ENCODE measurements around the gene PLIN5.

The PLIN5 gene, protein sequence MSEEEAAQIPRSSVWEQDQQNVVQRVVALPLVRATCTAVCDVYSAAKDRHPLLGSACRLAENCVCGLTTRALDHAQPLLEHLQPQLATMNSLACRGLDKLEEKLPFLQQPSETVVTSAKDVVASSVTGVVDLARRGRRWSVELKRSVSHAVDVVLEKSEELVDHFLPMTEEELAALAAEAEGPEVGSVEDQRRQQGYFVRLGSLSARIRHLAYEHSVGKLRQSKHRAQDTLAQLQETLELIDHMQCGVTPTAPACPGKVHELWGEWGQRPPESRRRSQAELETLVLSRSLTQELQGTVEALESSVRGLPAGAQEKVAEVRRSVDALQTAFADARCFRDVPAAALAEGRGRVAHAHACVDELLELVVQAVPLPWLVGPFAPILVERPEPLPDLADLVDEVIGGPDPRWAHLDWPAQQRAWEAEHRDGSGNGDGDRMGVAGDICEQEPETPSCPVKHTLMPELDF

DNA sequence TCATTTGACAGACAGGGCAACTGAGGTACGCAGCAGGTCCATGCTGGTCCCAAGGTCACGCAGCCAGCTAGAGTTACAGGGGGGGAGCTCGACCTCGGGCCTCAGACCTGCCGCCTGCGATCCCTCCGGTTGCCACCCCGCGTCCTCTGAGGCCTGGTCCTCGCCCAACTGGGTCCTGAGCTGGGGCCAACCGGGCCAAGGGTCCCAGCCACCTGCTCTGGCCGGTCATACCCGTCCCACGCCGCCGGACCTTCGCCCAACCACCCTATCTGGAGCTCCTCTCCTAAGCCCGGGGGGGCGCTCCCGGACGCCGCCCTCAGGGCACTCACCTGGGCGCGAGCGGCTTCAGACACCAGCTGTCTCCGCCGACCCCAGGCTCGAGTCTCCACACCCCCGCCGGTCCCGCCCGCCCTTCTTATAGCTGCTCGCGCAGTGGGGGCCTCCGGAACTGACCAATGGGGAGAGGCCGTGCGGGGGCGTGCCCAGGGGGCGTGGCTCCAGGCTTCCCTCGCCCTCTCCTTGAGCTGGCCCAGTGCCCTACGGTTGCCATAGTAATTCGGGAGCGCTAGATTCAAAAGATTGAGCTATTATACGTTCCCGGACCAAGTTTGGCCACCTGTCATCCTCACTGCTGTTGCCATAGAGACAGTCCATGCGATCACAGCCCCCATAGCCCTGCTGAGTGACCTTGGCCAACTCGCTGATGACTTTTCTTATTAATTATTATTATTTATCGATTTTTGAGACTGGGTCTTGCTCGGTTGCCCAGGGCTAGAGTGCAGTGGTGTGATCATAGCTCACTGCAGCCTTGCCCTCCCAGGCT is at the start of gene PLIN5:
Gene PLIN5 (minus strand): TSS at position 389 of the 823 bp plus-strand sequence. CDS start 1,150 bp downstream, outside the sequence.
- DNase-seq (ENCODE audit: low spot score) = no peak

GRCh38 chr19:4583961-4584669 is 49.1 kb upstream of the PLIN5 start:
- no peak for DNase-seq (ENCODE audit: low spot score)

DNA sequence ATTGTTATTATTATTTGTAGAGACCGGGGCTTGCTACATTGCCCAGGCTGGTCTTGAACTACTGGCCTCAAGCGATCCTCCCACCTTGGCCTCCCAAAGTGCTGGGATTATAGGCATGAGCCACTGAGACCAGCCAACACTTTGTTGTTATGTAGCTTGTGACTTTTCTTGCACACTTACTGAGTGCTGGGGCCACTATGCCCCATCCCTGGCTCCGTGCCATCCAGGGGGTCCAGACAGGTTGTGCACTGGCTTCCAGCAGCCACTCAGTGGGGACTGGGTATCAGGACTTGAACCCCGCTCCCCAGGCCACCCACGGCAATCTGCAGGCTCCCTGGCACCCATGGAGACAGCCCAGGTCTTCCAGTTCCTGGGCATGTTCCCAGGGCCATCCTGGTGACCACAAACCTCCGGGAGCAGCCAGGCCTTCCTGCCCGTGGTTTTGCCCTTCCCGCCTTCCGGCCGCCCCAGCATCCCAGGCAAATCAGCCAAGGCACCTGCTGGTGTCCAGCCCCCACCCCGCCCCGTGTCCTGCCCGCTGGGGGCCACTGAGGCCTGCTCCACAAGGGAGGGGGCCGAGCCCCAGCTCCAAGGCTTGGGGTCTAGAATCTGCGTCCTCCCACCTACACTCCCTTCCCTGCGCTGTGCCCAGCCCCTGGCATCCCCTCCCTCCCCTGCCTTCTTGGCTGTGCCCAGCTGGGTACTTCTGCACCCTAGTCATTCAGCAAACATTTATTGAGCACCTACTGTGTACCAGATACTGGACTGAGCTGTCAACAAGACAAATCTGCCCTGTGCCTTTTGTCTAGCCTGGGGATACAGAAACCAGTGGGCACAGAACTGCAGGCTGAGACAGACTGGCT is 48.2 kb upstream of the PLIN5 start:
- no peak for DNase-seq (ENCODE audit: low spot score)

- peak; percentile 45 for DNase-seq (ENCODE audit: low spot score)
Measured at GRCh38 chr19:4581666-4582553, 46.9 kb upstream of the PLIN5 start.

DNA sequence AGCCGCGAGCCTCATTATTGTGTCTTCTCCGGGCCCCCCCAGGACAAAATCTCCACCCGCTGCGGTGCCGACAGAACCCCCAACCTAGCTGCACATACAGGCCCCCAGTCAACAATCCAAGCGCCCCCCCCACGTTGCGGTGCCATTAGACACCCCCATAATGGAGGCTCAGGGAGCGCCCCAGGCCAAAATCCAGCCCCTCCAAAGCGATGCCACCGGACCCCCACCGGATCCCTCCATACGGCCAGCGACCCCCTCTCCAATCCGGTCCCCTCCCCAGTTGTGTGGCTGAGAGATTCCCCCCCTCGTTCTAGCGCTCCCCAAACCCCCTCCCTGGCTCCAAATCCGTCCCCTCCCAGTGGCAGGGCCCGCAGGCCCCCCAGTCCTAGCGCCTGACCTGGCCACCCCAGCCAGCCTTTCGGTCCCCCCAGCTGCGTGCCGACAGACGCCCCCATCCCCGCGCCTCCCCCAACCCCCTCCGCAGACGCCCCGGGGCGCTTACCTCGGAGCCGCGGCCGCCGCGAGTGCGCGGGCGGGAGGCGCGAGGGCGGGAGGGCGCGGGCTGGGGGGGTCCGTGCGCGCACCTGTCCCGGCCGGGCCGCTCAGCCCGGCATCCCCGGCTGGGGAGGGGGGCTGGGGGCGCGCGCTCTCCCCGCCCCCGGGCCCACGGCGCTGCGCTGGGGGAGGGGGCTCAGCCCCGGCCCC is 46.1 kb upstream of the PLIN5 start:
- no peak for DNase-seq (ENCODE audit: low spot score)

GRCh38 chr19:4580021-4580901 is 45.2 kb upstream of the PLIN5 start:
- no peak for DNase-seq (ENCODE audit: low spot score)

GRCh38 chr19:4579389-4579788 is 44.4 kb upstream of the PLIN5 start:
- no peak for DNase-seq (ENCODE audit: low spot score)

DNA sequence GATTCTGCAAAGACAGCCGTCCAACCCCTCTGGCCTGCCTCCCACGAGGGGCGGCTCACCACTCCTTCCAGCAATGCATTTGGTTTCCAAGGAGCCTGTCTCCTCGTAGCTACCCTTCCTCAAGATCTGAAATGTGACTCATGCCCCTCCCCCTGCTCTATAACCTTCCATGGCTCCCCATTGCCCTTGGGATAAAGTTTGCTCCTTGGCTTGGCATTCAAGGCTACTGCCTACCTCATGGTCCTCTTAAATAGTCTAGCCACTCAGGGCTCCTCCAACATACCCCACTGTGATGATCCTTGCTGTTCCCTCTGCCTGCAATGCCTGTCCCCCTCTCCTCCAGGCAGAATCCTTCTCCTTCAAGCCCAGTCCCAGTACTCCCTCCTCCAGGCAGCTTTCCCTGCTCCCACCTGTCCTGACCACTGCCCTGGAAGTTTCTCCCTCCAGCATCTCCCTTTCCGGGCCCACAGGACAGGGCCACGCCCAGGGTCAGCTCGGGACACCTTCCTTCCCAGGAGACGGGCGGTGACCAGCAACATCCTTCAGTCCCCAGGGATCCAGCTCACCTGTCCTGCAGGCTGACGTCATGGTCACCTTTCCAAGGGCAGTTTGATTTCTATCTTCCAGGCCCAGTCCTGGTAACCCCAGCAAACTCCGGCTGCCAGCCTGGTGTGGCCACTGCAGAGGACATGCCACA is 43.7 kb upstream of the PLIN5 start:
- no peak for DNase-seq (ENCODE audit: low spot score)

DNA sequence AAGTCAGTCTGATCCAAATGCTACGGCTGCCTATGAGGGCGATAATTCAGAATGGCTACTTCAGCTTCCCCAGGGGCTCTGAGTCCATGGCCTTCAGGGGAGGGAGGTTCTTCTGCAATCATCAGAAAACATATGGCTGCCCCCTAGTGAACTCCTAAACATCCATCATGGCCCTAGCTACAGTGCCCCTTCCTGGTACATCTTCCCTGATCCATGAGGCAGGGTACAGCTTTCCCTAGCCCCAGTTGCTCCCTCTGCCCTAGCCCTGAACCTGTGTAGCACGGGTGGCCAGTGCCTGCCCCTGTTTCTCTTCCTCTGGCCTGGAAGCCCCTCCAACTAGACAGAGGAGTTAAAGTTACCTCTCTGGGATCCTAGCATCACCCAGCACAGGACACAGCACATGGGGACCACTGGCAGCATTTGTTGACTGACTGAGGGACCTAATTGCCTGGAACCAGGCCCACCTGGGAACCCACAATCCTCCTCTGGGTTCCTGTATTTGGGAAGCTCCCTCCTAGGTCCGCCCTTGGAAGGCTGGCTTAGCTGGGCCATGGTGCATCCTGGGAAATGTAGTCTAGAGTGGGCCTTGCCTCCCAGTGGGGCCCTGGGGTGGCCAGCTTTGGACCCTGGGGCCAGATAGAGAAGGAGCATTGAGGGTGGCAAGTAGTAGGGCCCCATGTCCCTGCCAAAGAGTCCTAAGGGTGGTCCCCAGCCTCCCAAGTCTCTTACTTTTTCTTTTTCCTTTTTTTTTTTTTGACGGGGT is 42.2 kb upstream of the PLIN5 start:
- DNase-seq (ENCODE audit: low spot score) = no peak

DNA sequence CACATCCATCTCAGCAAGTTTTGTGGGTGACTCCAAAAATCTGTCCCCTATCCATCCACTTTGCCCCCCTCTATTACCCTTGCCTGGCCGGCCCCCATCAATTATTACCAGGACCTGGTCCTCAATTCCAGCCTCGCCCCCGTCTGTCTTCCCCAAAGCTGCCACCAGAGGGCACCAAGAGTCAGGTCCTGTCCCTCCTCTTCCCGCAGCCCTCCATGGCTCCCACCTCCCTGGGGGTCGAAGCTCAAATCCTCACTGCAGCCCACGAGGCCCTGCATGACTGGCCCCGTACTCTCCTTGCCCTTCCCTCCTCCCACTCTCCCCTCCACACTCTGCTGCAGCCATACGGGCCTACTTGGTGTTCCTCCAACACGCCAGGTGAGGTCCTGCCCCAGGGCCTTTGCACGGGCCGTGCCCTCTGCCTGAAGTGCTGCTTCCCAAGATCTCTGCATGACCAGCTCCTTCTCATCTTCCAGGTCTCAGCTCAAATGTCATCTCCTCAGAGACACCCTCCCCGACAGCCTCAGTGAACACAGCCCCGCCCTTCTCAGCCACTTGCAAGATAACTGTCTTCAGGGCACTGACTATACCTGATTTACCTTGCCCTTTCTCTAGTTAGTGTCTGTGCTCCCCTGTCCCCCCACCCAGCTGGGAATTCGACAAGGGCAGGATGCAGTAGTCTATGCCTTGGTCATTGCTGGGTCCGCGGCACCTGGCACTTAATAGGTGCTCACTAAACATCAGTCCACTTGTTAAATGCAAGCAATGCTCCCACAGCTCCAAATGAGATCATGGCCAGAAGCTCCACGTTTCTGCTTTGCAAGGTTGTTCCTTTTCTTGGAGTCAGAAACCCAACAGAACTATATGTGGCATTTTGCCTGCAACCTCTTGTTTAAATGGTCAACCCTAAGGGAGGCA is 41.3 kb upstream of the PLIN5 start:
- peak; percentile 66 for DNase-seq (ENCODE audit: low spot score)

DNA sequence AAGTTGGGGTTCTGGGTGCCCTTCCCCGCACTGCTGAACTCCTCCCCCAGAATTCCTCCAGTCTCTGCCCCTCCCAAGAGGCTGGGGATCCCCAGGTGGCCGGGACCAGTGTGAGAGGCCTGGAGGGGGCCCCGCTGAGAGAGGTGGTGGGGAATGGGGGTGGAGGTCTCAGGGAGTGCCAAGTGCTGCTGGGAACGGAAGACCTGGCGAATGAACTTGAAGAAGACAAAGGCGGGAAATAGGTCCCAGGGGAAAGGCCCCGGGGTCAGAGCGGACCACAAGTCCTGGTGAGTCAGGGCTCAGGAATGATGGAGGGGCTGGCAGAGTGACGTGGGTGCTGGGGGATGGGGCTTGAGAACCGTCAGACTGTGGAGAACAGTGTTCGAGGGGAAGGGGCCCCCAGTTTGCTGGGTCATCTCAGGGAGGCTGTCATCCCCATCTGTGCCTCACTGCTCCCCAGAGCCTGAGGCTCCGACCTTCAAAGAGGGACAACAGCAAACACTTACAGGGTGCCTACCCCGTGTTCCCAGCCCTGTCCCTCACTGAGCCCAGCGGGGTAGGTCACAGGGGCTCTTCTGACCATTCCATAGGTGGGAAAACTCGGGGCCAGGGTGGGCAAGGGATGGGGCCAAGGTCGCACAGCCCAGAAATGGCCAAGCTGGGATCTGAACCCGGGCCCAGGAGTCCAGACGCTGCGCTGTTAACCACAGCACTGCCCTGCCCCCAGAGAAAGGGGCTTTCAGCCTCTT is 40.4 kb upstream of the PLIN5 start:
- DNase-seq (ENCODE audit: low spot score) = no peak

DNA sequence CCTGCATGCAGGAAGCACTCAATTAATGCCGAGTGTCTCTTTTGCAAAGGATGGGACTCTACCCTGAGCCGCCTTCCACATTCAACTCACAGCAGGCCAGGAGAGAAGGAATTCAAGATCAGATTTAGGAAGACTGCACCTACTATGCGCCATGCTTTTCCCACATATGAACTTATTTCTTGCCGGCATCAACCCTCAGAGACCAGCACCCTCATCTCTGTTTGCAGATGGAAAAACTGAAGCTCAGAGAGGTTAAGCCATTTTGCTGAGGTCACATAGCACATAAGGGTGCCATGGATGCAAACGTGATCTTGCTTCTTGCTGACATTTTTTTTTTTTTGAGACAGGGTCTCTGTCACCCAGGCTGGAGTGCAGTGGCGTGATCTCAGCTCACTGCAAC is 38.7 kb upstream of the PLIN5 start:
- DNase-seq (ENCODE audit: low spot score) = no peak

GRCh38 chr19:4571305-4571917 is 36.4 kb upstream of the PLIN5 start:
- DNase-seq (ENCODE audit: low spot score) = no peak

GRCh38 chr19:4570916-4571304 is 35.9 kb upstream of the PLIN5 start:
- no peak for DNase-seq (ENCODE audit: low spot score)

DNA sequence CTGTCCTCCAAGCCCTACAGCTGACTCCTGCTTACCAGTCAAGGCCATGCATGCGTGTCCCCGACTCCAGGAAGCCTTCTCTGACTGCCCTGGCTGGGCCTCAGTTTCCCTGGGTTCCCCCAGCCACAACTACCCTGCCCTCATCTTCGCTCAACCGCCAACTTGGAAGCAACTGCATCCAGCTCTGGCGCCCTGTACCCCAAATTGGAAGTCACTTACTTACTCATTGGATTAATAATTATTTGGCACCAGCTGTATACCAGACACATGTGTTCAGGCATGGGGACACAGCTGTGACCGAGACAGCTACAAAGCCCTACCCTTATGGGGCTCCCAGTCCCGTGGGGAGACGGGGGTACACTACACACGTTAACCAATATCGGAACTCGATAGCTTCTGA is 35.4 kb upstream of the PLIN5 start:
- no peak for DNase-seq (ENCODE audit: low spot score)
